HepG2 (cell line): ENCODE data around the gene TBL3. TPM values are rescaled to one million over a fixed set of nuclear protein-coding genes. Genes with fewer than 3 reads are reported as not detected.
A peak's percentile ranks its signal among the peaks of the same experiment; 100 is the strongest.

Experiments used
- DPF2 ChIP-seq: sonication (generic); formaldehyde crosslinking; IDR thresholded peaks from 2 replicates; pipeline ENCODE4 v1.4.0; 2020; ENCODE audit warnings: mild to moderate bottlenecking, low read depth, missing genetic modification reagents, borderline replicate concordance
- FOXK2 ChIP-seq: fragments of 450-650 bp; IDR thresholded peaks from 2 replicates; pipeline ENCODE4 v1.6.1; 2016
- HNRNPUL1 ChIP-seq: fragments of 200-400 bp; formaldehyde crosslinking; IDR thresholded peaks from 2 replicates; pipeline ENCODE4 v1.6.1; 2017; ENCODE audit warnings: low read depth, mild to moderate bottlenecking, low read length, moderate library complexity
- KMT2B ChIP-seq: IDR thresholded peaks from 2 replicates; pipeline ENCODE4 v1.6.1; 2016; ENCODE audit warnings: missing genetic modification reagents, missing compliant biosample characterization
- MTA3 ChIP-seq: sonication (generic); formaldehyde crosslinking; IDR thresholded peaks from 2 replicates; pipeline ENCODE4 v1.4.0; 2020; ENCODE audit warnings: missing genetic modification reagents
- MXD1 ChIP-seq: sonication (generic); formaldehyde crosslinking; IDR thresholded peaks from 2 replicates; pipeline ENCODE4 v1.4.0; 2020; ENCODE audit warnings: mild to moderate bottlenecking, missing genetic modification reagents
- MXD3 ChIP-seq: IDR thresholded peaks from 2 replicates; pipeline ENCODE4 v1.6.1; 2016; ENCODE audit warnings: mild to moderate bottlenecking, missing biosample characterization, missing genetic modification reagents
- NPAS2 ChIP-seq: sonication (generic); formaldehyde crosslinking; IDR thresholded peaks from 2 replicates; pipeline ENCODE4 v1.8.0; 2022; ENCODE audit warnings: mild to moderate bottlenecking, missing genetic modification reagents, borderline replicate concordance
- SNAPC5 ChIP-seq: sonication (generic); formaldehyde crosslinking; IDR thresholded peaks from 2 replicates; pipeline ENCODE4 v1.8.1; 2023; ENCODE audit warnings: mild to moderate bottlenecking, missing genetic modification reagents, borderline replicate concordance
- ZFAT ChIP-seq: sonication (generic); formaldehyde crosslinking; conservative IDR thresholded peaks from 2 replicates; pipeline ENCODE4 v1.8.1; 2023; ENCODE audit warnings: missing genetic modification reagents, inconsistent platforms
- ZFP82 ChIP-seq: sonication (generic); formaldehyde crosslinking; IDR thresholded peaks from 2 replicates; pipeline ENCODE4 v1.5.1; 2020; ENCODE audit warnings: mild to moderate bottlenecking, missing genetic modification reagents, borderline replicate concordance
- ZNF256 ChIP-seq: sonication (generic); formaldehyde crosslinking; conservative IDR thresholded peaks from 2 replicates; pipeline ENCODE4 v1.4.0; 2020; ENCODE audit warnings: missing genetic modification reagents
- ZNF260 ChIP-seq: sonication (generic); formaldehyde crosslinking; IDR thresholded peaks from 2 replicates; pipeline ENCODE4 v1.4.0; 2020; ENCODE audit warnings: missing genetic modification reagents, low read depth, mild to moderate bottlenecking, borderline replicate concordance
- ZNF556 ChIP-seq: sonication (generic); formaldehyde crosslinking; IDR thresholded peaks from 2 replicates; pipeline ENCODE4 v1.4.0; 2020; ENCODE audit warnings: mild to moderate bottlenecking, missing genetic modification reagents, borderline replicate concordance
- ZNF577 ChIP-seq: sonication (generic); formaldehyde crosslinking; IDR thresholded peaks from 2 replicates; pipeline ENCODE4 v1.4.0; 2020; ENCODE audit warnings: mild to moderate bottlenecking, low read depth, missing genetic modification reagents, borderline replicate concordance
- ZNF710 ChIP-seq: sonication (generic); formaldehyde crosslinking; IDR thresholded peaks from 2 replicates; pipeline ENCODE4 v1.5.0; 2020; ENCODE audit warnings: mild to moderate bottlenecking, missing genetic modification reagents, borderline replicate concordance
- ZNF816 ChIP-seq: sonication (generic); formaldehyde crosslinking; IDR thresholded peaks from 2 replicates; pipeline ENCODE4 v1.8.0; 2022; ENCODE audit warnings: missing genetic modification reagents, mild to moderate bottlenecking, borderline replicate concordance
- polyA plus RNA-seq, 8 experiments: library from polyadenylated mRNA; depleted of rRNA in 3 of 8; stranded (reverse) in 7 of 8; unstranded in 1 of 8; fragments of >200 nt; fragmentation: Illumina TruSeq in 4 of 8; extraction: Trizol in 4 of 8; gene quantifications; 2 replicates each; pipeline versions ENCODE4 v1.2.1 to v1.2.3, GENCODE V29; 2011 to 2016; ENCODE audit warnings: low read depth in 4 of 8, missing spikeins in 1 of 8, mixed read lengths in 1 of 8; ENCODE audit not compliant: insufficient read depth in 1 of 8
- total RNA-seq, 5 experiments: library from RNA; depleted of rRNA; stranded (reverse); fragments of >200 nt; fragmentation: Illumina TruSeq; extraction: Trizol; gene quantifications; 2 replicates each; pipeline ENCODE4 v1.2.3, GENCODE V29; 2016; ENCODE audit warnings: low read depth in 1 of 5
- TF ChIP-seq, protein P1 (sequence below): IDR thresholded peaks from 2 replicates; pipeline ENCODE4 v1.6.1; 2016; ENCODE audit warnings: mild to moderate bottlenecking
- TF ChIP-seq, protein P2 (sequence below): sonication (generic); formaldehyde crosslinking; IDR thresholded peaks from 2 replicates; pipeline ENCODE4 v1.5.1; 2020; ENCODE audit warnings: missing genetic modification reagents, mild to moderate bottlenecking, borderline replicate concordance
- TF ChIP-seq, protein P3 (sequence below): sonication (generic); formaldehyde crosslinking; IDR thresholded peaks from 2 replicates; pipeline ENCODE4 v1.4.0; 2020; ENCODE audit warnings: mild to moderate bottlenecking, missing genetic modification reagents

TBL3 gene
- total and polyA plus RNA-seq, 2 of the 13 experiments (the other 11 are each of a cell fraction or from before 2014, with no cell fraction given), result 16.8 to 38.0 TPM

- TF ChIP-seq DPF2 (CRISPR knock-in tag) (no peak), ZNF256 (no peak), FOXK2 (no peak), HNRNPUL1 (no peak), MXD1 (peak; percentile 64; the same call in 1 of the 2 replicates), MTA3 (CRISPR knock-in tag) (no peak), ZNF260 (CRISPR knock-in tag) (no peak), KMT2B (peak; percentile 55; the same call in 1 of the 2 replicates), ZNF577 (CRISPR knock-in tag) (no peak), NPAS2 (CRISPR knock-in tag) (no peak), ZFAT (CRISPR knock-in tag) (no peak), MXD3 (peak; percentile 76; the same call in 1 of the 2 replicates), ZNF710 (CRISPR knock-in tag) (no peak; the same call in 1 of the 2 replicates), SNAPC5 (CRISPR knock-in tag) (no peak), ZNF556 (peak; percentile 82; the same call in 1 of the 2 replicates), ZNF816 (CRISPR knock-in tag) (peak; percentile 66; the same call in 1 of the 2 replicates), ZFP82 (CRISPR knock-in tag) (peak; percentile 69; the same call in 1 of the 2 replicates)
- TF ChIP-seq, protein P1, sequence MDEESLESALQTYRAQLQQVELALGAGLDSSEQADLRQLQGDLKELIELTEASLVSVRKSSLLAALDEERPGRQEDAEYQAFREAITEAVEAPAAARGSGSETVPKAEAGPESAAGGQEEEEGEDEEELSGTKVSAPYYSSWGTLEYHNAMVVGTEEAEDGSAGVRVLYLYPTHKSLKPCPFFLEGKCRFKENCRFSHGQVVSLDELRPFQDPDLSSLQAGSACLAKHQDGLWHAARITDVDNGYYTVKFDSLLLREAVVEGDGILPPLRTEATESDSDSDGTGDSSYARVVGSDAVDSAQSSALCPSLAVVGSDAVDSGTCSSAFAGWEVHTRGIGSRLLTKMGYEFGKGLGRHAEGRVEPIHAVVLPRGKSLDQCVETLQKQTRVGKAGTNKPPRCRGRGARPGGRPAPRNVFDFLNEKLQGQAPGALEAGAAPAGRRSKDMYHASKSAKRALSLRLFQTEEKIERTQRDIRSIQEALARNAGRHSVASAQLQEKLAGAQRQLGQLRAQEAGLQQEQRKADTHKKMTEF (CRISPR knock-in tag), result peak; percentile 82
- TF ChIP-seq, protein P2, sequence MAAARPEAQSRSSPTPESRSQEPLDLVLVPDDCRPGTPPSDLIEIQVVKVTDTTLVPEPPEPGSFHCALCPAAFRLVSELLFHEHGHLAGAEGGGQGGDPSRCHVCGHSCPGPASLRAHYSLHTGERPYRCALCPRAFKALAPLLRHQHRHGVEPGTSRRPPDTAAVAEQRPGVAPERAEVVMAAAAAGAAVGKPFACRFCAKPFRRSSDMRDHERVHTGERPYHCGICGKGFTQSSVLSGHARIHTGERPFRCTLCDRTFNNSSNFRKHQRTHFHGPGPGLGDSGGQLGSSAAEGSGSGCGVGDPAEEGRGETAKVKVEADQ (CRISPR knock-in tag), result no peak
- TF ChIP-seq, protein P3, sequence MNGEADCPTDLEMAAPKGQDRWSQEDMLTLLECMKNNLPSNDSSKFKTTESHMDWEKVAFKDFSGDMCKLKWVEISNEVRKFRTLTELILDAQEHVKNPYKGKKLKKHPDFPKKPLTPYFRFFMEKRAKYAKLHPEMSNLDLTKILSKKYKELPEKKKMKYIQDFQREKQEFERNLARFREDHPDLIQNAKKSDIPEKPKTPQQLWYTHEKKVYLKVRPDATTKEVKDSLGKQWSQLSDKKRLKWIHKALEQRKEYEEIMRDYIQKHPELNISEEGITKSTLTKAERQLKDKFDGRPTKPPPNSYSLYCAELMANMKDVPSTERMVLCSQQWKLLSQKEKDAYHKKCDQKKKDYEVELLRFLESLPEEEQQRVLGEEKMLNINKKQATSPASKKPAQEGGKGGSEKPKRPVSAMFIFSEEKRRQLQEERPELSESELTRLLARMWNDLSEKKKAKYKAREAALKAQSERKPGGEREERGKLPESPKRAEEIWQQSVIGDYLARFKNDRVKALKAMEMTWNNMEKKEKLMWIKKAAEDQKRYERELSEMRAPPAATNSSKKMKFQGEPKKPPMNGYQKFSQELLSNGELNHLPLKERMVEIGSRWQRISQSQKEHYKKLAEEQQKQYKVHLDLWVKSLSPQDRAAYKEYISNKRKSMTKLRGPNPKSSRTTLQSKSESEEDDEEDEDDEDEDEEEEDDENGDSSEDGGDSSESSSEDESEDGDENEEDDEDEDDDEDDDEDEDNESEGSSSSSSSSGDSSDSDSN (CRISPR knock-in tag), result peak; percentile 92
These were observed 12.4 kb upstream of the TBL3 start, which contains the start of gene NDUFB10 (continued) for GRCh38 chr16:1959269-1960039.
